GM12865 (cell line): ENCODE results near the gene TBC1D17.

Experiments
- DNase-seq: peaks from one replicate; pipeline ENCODE4 v3.0.0; 2010; ENCODE audit warnings: low read depth
- H3K4me3 ChIP-seq: 2 replicates; pipeline ENCODE4 v1.5.1; 2011; ENCODE audit warnings: mild to moderate bottlenecking, low read depth, low read length, control low read depth
- CTCF ChIP-seq: IDR thresholded peaks from 2 replicates; pipeline ENCODE4 v1.5.1; 2011; ENCODE audit warnings: low read length, control low read depth, low read depth, inconsistent platforms; ENCODE audit not compliant: insufficient read depth; ENCODE audit errors: missing control alignments

Gene TBC1D17

GRCh38 chr19:49852631-49853126, 24.8 kb upstream of the TBC1D17 start:
- H3K4me3 ChIP-seq = peak overlapping the region; percentile 67; the same call in 1 of the 2 replicates
- no peak for DNase-seq
- TF ChIP-seq CTCF = no peak

- TF ChIP-seq CTCF = no peak
- no peak for DNase-seq
- no peak overlapping the region for H3K4me3 ChIP-seq
These were observed 23.6 kb upstream of the TBC1D17 start for GRCh38 chr19:49853852-49854377.

- H3K4me3 ChIP-seq = no peak overlapping the region
- no peak for TF ChIP-seq CTCF
- no peak for DNase-seq
These were observed 22.9 kb upstream of the TBC1D17 start for GRCh38 chr19:49854378-49855263.

GRCh38 chr19:49855277-49855675, 22.2 kb upstream of the TBC1D17 start:
- TF ChIP-seq CTCF = no peak
- no peak for DNase-seq
- H3K4me3 ChIP-seq = no peak overlapping the region

- DNase-seq = peak; percentile 10
- no peak overlapping the region for H3K4me3 ChIP-seq
- TF ChIP-seq CTCF = no peak
These were observed 21.6 kb upstream of the TBC1D17 start for GRCh38 chr19:49855676-49856573.

GRCh38 chr19:49856574-49857021, 20.9 kb upstream of the TBC1D17 start:
- H3K4me3 ChIP-seq = no peak overlapping the region
- no peak for DNase-seq
- no peak for TF ChIP-seq CTCF
